GM12874 (cell line): ENCODE measurements around the gene SSBP3.

Source experiments
- TF ChIP-seq, protein P1 (sequence below): IDR thresholded peaks from 2 replicates; pipeline ENCODE4 v1.5.1; 2011; ENCODE audit warnings: low read depth, mild to moderate bottlenecking, control low read depth, low read length, moderate library complexity; ENCODE audit not compliant: insufficient read depth

Gene SSBP3

DNA sequence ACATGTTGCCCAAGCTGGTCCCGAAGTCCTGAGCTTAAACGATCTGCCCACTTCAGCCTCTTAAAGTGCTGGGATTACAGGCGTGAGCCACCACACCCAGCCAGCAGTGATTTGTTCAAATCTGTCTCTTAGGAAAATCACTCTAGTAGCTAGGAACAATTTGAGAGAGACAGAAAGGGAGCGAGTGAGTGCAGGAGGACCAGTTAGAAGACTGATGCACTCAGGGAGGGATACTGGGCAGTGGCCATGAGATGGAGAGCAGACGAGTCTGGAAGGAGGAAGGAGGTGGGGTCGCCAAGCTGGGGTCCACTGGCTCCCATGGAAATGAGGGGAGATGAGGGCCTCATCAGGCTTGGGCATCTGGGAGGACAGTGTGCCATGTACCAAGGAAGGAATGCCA lies 23.6 kb upstream of the SSBP3 start:
- TF ChIP-seq, protein P1, sequence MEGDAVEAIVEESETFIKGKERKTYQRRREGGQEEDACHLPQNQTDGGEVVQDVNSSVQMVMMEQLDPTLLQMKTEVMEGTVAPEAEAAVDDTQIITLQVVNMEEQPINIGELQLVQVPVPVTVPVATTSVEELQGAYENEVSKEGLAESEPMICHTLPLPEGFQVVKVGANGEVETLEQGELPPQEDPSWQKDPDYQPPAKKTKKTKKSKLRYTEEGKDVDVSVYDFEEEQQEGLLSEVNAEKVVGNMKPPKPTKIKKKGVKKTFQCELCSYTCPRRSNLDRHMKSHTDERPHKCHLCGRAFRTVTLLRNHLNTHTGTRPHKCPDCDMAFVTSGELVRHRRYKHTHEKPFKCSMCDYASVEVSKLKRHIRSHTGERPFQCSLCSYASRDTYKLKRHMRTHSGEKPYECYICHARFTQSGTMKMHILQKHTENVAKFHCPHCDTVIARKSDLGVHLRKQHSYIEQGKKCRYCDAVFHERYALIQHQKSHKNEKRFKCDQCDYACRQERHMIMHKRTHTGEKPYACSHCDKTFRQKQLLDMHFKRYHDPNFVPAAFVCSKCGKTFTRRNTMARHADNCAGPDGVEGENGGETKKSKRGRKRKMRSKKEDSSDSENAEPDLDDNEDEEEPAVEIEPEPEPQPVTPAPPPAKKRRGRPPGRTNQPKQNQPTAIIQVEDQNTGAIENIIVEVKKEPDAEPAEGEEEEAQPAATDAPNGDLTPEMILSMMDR, result no peak

DNA sequence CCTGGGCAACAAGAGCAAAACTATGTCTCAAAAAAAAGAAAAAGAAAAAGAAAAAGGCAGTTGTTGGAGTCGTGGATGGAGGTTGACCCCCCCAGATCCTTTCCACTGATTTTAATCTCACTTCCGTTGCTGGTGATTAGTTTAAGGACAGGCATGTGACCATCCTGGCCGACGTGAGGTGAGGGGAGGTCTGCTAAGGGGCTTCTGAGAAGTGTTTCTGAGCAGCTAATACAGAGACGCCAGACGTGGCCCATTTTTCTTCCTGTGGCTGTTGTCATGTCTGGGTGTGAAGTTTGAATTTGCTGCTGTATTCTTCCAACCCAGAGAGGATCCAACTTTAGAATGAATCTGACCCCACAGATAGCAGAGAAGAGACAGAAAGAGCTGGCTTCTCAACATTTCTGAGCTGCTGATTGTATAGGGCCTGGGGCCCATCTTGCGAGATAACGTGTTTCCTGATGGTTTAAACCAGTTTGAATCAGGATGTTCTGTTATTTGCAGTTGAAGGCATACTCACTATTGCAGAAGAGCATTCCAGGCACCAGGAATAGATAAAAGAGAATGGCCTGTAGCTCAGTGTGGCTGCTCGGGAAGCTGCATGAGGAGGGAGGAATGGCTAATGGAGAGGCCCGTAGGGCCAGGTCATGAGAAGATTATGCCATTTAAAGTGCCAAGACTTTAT lies 22.8 kb upstream of the SSBP3 start:
- TF ChIP-seq, protein P1, result no peak

DNA sequence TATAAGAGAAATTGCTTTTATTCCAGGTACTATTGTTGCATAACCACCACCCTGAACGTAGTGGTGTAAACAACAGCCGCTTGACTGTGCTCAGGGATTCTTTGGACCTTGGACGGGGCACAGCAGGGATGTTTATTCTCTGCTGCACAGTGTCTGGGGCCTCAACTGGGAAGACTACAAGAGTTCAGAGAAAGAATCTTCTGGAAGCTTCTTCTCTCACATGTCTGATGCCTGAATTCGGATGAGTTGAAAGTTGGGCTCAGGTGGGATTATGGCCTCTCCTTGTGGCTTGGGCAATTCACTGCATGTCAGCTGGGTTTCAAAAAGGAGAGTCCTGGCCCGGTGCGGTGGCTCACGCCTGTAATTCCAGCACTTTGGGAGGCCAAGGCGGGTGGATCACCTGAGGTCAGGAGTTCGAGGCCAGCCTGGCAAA lies 19.0 kb upstream of the SSBP3 start:
- TF ChIP-seq, protein P1, result 0 out of 2 replicates have a peak, but pooled peaks have one; percentile 16

DNA sequence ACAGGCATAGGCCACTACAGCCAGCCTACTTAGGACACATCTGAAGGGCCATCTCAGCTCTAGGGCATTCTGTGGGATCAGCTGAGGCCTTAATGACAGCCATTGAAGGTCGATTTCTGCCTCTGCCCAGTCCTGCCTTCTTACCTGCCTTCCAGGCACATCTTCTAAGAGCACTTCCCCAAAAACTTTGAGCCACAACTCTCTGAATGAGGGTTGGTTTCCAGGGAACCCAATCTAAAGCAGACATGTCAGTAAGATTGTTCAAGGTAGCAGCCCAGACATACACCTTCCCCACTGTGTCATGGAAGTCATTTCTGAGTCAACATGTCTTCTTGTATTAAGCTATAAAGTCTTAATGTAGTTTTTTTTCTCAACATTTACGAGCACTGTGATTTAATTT lies 18.2 kb upstream of the SSBP3 start:
- TF ChIP-seq, protein P1, result no peak

DNA sequence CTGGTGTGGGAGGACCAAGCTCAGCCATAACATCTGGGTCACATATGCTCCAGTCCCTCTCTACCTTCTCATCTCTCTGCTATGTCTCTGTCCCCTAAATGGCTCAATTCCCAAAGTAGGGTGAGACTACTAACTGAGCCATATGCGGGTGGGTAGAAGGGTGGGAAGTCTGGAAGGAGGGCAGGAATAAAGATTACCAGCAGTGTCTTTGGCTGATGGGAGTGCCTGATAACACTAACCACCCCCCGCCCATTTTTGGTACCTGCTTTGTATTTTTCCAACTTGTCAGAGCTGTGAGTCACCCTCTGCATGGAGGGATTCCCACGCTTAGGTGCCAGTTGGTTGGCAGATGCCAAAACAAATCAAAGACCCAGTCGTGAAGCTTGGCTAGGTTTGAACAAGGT lies 14.9 kb upstream of the SSBP3 start:
- TF ChIP-seq, protein P1, result no peak

DNA sequence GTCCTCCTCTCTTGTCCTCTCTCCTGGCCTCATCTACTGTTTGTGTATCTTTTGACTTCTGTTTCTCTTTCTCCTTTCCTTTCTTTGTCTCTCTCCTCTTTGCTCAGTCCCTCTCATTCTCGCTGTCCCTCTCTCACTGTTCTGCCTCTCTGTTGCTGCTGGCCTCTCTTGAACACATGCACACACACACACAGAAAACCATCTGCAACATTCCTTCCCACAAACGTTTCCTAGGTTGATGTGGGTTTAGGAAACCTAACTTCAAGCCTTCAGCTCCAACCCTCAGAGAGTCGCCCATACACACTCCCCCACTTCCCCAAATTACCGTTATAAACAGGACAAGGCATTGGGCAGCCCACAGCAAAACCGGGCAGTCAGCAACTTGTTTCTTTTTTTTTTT lies 10.9 kb upstream of the SSBP3 start:
- TF ChIP-seq, protein P1, result no peak

DNA sequence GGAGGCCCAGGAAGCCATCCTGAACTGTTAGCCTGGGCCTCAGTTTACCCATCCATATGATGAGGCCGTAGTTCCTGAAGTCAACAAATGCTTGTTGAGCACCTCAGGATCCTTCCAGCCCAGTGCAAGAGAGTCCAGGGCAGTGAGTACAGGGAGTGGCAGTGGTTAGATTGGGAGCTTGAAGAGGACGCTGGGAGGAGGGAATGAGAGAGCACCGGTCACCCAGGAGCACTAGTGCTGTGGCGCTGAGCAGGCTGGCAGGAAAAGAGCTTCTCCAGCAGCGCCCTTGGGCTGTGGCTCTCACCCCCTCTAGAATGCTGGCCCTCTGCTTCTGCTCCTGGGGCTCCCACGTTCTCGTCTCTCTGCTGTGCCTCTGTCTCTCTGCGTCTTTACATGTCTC lies 10.2 kb upstream of the SSBP3 start:
- TF ChIP-seq, protein P1, result no peak
